GM12801 (cell line): ENCODE measurements around the gene FAM193B.

Source experiments
- TF ChIP-seq, protein P1 (sequence below): IDR thresholded peaks from one replicate; pipeline ENCODE4 v1.5.1; 2011; ENCODE audit warnings: control low read depth; ENCODE audit not compliant: insufficient read length; ENCODE audit errors: extremely low read depth

Gene FAM193B

GRCh38 chr5:177499842-177500241 lies 54.5 kb downstream of the FAM193B start:
- TF ChIP-seq, protein P1, sequence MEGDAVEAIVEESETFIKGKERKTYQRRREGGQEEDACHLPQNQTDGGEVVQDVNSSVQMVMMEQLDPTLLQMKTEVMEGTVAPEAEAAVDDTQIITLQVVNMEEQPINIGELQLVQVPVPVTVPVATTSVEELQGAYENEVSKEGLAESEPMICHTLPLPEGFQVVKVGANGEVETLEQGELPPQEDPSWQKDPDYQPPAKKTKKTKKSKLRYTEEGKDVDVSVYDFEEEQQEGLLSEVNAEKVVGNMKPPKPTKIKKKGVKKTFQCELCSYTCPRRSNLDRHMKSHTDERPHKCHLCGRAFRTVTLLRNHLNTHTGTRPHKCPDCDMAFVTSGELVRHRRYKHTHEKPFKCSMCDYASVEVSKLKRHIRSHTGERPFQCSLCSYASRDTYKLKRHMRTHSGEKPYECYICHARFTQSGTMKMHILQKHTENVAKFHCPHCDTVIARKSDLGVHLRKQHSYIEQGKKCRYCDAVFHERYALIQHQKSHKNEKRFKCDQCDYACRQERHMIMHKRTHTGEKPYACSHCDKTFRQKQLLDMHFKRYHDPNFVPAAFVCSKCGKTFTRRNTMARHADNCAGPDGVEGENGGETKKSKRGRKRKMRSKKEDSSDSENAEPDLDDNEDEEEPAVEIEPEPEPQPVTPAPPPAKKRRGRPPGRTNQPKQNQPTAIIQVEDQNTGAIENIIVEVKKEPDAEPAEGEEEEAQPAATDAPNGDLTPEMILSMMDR = no peak

- TF ChIP-seq, protein P1 = no peak
Observed at GRCh38 chr5:177498013-177498787, 56.2 kb downstream of the FAM193B start.

DNA sequence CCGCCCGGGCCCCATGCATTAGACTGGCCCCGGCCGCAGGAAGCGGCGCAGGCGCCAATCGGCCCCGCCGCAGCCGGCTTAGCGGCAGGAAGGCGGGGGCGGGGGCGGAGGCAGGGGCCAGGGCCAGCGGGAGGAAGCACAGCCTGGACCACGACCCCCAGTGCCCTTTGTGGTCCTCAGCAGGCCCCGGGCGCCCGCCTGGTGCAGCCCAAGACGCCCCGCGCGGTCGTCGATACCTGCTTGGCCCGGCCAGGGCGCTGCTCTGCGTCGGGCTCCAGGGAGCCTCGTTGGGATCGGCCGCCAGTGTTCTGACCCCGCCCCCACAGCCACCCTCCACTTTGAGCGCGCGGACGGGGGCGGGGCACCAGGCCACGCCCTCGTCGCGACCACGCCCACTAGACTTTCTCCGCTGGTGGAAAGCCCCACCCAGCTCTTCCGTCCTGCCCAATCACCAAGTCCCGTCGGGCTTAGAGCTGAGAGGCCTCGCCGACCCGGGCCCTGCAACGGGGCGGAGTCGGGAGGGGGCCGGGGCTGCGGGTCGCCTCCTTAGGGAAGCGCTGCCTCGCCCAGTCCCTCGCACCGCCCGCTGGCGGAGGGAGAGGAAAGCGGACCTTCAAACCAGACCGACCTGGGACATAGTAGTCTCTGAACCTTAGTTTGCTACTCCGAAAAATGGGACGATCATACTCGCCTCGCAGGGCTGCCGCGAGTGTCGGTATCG lies 56.9 kb downstream of the FAM193B start, which contains the start of gene PDLIM7:
TSS of gene PDLIM7 (minus strand) at position 313 of the 721 bp plus-strand sequence. CDS start 1,092 bp downstream, outside the sequence.
- TF ChIP-seq, protein P1 = no peak

GRCh38 chr5:177496727-177497291 lies 57.6 kb downstream of the FAM193B start:
- TF ChIP-seq, protein P1 = no peak

DNA sequence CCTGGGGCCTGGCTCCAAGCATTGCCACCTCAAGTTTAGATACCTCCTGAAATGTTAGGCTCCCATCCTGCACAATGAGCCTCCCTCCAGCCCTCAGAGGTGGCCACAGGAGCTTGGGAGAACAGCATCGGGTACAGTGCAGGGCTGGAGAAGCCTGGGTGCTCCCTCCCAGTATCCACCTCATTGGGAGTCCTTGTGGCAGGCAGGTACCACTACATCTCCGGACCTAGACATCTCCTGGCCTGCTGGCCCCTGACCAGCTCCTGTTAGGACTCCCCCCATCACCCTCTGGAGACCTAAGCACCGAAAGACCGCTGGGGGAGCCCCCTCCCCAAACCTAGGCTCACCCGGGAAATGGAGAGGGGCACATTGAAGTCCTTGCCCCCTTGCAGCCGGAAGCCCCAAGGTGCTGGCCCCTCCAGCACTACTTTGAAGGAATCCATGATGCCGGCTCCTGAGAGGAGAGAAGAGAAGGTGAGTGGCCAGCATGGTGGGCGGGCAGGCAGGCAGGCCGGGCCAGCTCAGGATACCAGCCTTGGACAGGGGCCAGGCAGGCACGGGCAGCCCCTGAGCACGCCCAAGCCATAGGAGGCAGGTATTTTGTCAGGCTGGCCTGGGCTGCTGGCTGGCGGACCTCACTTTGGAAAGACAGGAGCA lies 58.2 kb downstream of the FAM193B start:
- TF ChIP-seq, protein P1 = no peak

GRCh38 chr5:177495243-177496060 lies 58.9 kb downstream of the FAM193B start:
- TF ChIP-seq, protein P1 = no peak
